Left renal cortex interstitium (tissue), 4 donors: ENCODE results near the gene NFX1. TPM values are rescaled to one million over a fixed set of nuclear protein-coding genes. Genes with fewer than 3 reads are reported as not detected.

ENCODE experiments used
- DNase-seq, 4 donors: peaks; one replicate each; pipeline ENCODE4 v3.0.0-alpha.2; 2013; ENCODE audit warnings: low read depth in 4 of 4, low spot score in 2 of 4, missing footprints in 1 of 4
- polyA plus RNA-seq, 4 donors: library from polyadenylated mRNA; unstranded; fragments of 120-200 nt; gene quantifications; one replicate each; pipeline ENCODE4 v1.2.1, GENCODE V29; 2013; ENCODE audit not compliant: insufficient read length in 4 of 4

NFX1 gene
- polyA plus RNA-seq, 4 donors = 28.9 to 40.1 (median 35.7) TPM

DNA sequence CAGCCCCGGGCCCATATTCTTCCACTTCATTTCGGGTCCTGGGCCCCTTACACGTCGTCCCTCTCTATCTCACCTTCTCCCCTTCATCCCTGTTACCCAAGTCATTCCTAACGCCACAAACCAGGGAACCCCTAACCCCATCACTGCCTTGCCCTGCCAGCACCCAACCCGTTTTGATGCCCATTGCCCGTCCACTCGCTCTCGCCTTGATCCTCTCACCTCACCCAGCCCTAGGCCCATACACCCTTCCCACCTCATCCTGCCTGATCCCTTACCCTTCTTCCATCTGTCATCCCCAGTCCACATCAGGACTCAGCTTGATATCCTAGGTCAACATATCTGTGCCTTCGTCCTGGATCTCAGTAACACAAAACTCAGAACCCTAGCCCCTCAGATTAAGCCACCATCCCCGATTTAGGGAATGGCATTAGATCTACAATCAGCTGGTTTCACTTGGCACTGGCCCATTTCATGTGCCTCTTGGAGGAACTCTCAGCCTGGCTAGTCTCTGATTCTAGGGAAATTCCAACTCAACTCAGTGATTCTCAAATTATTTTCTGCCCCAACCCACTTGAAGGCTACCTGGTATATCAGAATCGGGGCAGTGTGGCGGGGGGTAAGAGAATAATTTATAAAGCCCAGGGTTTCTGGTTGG lies 25.0 kb upstream of the NFX1 start:
- no peak for DNase-seq

GRCh38 chr9:33267151-33267767 lies 23.1 kb upstream of the NFX1 start:
- DNase-seq = no peak

GRCh38 chr9:33270146-33270545 lies 20.2 kb upstream of the NFX1 start:
- DNase-seq = no peak

DNA sequence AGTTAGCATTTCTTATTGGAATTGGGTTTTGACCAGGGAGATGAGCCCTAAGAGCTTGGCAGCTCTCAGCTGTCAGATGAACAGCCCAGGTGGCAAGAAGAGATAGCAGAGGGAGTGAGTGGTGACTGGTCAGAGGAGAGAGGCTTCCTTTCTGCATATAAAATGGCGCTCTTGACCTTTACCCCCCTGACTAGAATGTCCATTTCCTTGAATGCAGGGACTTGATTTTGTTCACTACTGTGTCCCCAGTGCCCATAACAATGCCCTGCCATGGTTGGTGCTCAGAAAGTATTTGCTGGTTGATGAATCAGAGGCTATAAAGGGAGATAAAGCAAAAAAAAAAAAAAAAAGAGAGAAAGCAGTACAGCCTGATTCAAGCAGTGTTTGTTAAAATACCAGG lies 18.3 kb upstream of the NFX1 start:
- no peak for DNase-seq

DNA sequence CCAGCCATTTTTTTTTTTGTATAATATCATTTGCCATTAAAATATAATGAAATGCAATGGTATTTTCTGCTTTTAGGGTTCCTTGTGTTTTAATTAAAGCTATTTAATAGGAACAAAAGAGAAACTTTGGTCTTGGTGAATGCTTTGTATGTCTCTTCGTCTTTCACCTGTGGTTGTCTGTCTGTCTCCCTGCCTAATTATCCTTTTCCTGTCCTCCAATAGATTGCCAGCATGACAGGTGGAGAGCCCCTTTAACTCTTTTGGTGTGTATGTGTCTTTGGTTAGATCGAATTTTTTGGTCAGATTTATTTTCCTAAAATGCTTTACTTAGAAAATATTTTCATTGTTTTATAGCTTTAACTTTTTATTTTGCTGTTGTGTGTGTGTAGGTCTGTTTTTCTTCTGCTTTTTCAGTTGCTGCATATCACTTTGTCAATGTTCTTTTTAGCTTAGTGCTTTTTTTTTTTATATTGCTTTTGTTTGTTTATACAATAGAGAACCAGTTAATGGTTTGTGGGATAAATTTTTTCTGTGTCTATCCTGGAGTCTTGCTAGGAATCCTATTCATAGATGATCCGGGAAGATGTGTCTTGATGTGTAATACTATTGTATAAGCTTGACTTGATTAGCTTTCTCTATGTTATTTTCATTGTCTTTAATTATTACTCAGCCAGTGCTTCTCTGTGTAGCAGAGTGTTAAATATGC lies 16.9 kb upstream of the NFX1 start:
- no peak for DNase-seq

GRCh38 chr9:33273972-33274328 lies 16.4 kb upstream of the NFX1 start:
- DNase-seq = no peak

GRCh38 chr9:33277484-33277883 lies 12.8 kb upstream of the NFX1 start:
- no peak for DNase-seq

DNA sequence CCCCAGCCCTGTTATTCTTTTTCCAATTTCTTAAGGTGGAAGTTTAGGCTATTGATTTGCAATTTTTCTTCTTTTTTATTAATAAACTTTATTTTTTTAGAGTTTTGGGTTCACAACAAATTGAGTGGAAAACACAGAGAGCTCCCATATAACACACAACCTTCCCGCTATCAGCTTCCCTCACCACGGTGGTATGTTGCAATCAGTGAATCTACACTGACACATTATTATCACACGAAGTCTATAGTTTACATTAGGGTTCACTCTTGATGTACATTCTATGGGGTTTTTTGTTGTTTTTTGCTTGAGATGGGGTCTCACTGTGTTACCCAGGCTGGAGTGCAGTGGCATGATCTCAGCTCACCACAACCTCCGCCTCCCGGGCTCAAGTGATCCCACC lies 4.8 kb upstream of the NFX1 start:
- no peak for DNase-seq

- DNase-seq = peak in 1 of 4 donors; percentile 25
Observed at GRCh38 chr9:33287087-33287490, 3.2 kb upstream of the NFX1 start.

- DNase-seq = no peak
Observed at GRCh38 chr9:33288235-33288634, 2.1 kb upstream of the NFX1 start.

DNA sequence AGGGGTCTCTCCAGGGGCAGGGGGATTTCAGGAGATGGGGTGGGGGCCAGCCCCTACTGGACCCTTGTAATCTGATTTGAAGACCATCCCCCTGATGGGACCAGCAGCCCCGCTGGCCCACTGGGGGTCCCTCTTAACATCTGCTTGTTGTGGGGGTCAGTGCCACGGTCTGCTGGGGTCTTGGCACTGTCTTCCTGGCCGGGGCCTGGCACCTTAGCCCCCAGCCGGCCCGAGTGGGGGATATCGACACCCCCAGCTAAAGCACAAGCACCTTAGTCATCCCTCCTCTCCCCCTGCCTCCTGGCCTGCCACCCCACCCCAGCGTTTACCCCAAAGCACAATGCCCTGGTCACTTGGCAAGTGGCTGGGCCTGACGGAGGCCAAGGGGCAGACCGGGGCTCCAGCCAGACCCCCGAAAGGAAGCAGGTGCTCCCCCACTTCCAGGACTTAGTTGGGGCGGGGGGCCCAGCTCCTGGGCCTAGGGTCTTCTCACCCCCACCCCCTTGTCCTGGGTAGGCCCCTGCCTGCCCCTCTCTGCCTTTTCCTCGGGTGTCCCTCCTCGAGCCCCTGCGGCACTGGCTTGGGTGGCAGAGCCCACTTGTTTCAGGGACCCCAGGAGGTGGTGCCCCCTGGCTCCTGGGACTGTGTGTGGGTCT lies 1.4 kb upstream of the NFX1 start:
- DNase-seq = no peak

GRCh38 chr9:33289496-33289895 lies 820 bp upstream of the NFX1 start:
- DNase-seq = no peak

DNA sequence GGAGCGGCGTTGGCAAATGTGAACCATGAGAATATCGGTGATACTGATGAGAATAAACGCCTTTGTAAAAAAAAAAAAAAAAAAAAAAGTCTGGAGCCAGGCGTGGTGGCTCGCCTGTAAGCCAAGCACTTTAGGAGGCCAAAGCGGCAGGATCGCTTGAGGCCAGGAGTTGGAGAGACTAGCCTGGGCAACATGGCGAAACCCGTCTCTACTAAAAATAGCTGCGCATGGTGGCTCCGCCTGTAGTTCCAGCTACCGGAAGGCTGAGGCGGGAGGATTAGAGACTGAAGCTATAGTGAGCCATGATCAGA lies 425 bp upstream of the NFX1 start:
- DNase-seq = no peak

DNA sequence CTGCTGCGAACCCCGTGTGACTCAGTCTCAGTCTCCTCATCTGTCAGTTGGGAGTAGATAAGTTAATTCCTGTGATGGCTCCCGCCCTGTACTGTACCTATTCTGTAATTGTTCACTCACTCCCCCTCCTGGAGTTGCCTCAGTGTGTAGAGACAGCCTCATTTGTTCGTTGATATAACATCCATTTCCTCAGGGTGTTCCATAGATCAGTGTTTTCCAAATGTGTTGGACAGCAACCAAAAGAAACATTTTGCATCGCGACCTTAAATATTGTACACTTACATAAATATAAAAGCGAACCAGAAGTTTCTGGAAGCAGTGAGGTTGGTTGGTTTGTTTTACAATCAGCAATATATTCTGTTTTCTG lies 698 bp downstream of the NFX1 start:
- peak in 1 of 4 donors; percentile 12 for DNase-seq

- DNase-seq = no peak
Observed at GRCh38 chr9:33291901-33292300, 1.6 kb downstream of the NFX1 start.

GRCh38 chr9:33293782-33294181 lies 3.5 kb downstream of the NFX1 start:
- no peak for DNase-seq

GRCh38 chr9:33294670-33295432 lies 4.5 kb downstream of the NFX1 start:
- no peak for DNase-seq

- DNase-seq = no peak
Observed at GRCh38 chr9:33295571-33295970, 5.3 kb downstream of the NFX1 start.

DNA sequence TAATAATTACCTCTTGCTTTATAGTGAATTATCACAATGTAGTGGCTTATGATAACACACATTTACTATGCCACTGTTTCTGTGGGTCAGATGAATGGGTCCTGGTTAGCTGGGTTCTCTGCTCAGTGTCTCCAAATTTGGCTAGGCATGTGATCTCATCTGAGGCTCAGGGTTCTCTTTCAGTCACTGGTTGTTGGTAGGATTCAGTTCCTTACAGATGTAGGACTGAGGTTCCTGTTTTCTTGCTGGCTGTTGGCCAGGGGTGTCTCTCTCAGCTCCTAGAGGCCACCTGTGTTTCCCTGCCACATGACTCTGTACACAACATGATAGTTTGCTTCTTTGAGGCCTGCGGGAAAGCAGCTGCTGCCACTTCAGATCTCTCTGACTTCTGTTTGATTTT lies 7.1 kb downstream of the NFX1 start:
- DNase-seq = no peak

DNA sequence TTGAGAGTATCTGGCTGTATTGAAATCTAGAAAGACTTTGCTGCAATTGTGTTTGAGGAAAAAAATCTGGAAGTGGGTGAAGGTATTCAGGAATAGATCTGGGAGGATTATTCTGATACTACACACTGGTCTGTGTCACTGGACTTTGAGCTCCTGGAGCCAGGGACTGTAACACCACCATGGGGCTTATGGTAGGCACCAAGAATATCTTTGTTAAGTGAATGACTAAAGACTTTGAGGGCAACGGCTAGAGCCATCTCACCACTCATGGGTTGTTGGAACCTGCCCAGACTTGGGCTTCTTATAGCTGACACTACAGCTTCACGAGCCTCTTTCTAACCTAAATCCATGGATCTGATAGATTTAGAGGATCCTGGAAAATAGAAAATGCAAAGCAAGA lies 10.2 kb downstream of the NFX1 start:
- no peak for DNase-seq

GRCh38 chr9:33304362-33304761 lies 14.0 kb downstream of the NFX1 start:
- DNase-seq = no peak
